Astrocyte (in vitro differentiated cells and primary cell): ENCODE results near the gene ZHX3.

Experiments
- CTCF ChIP-seq: IDR thresholded peaks from 2 replicates; pipeline ENCODE4 v1.5.1; 2011; ENCODE audit warnings: low read depth, mild to moderate bottlenecking, inconsistent platforms, low read length, moderate library complexity; ENCODE audit not compliant: insufficient read depth
- EZH2 ChIP-seq: IDR thresholded peaks from 2 replicates; pipeline ENCODE4 v1.6.1; 2012; ENCODE audit warnings: mild to moderate bottlenecking, low read length, inconsistent platforms; ENCODE audit not compliant: insufficient read depth

GRCh38 chr20:41361757-41362747 is 44.5 kb upstream of the ZHX3 start:
- TF ChIP-seq CTCF (no peak), EZH2 (no peak)
